HepG2 (cell line): ENCODE data around the gene AKTIP. TPM values are rescaled to one million over a fixed set of nuclear protein-coding genes. Genes with fewer than 3 reads are reported as not detected.

Experiments
- ASH2L ChIP-seq: fragments of 300-600, 200-600 bp; sonication (generic); IDR thresholded peaks from 2 replicates; pipeline ENCODE4 v1.7.0; 2017; ENCODE audit warnings: low read depth, mild to moderate bottlenecking, moderate library complexity, mixed read lengths, low read length; ENCODE audit not compliant: insufficient read length
- ATF5 ChIP-seq: sonication (generic); formaldehyde crosslinking; IDR thresholded peaks from 2 replicates; pipeline ENCODE4 v1.4.0; 2020; ENCODE audit warnings: mild to moderate bottlenecking, low read depth, missing genetic modification reagents
- BCL3 ChIP-seq: sonication (generic); formaldehyde crosslinking; IDR thresholded peaks from 2 replicates; pipeline ENCODE4 v1.5.1; 2020; ENCODE audit warnings: mild to moderate bottlenecking, missing genetic modification reagents, moderate library complexity
- BHLHE40 ChIP-seq: IDR thresholded peaks from 2 replicates; pipeline ENCODE4 v1.6.1; 2011; ENCODE audit warnings: low read length, improper control_type of control experiment
- CENPX ChIP-seq: sonication (generic); formaldehyde crosslinking; IDR thresholded peaks from 2 replicates; pipeline ENCODE4 v1.9.0; 2021; ENCODE audit warnings: mild to moderate bottlenecking, missing genetic modification reagents, moderate library complexity
- ESRRA ChIP-seq: sonication (generic); formaldehyde crosslinking; IDR thresholded peaks from 2 replicates; pipeline ENCODE4 v1.5.1; 2020; ENCODE audit warnings: mild to moderate bottlenecking, low read depth, missing genetic modification reagents
- HNF1B ChIP-seq: sonication (generic); formaldehyde crosslinking; IDR thresholded peaks from 2 replicates; pipeline ENCODE4 v1.5.1; 2020; ENCODE audit warnings: mild to moderate bottlenecking, moderate library complexity, missing genetic modification reagents
- JUND ChIP-seq: sonication (generic); formaldehyde crosslinking; IDR thresholded peaks from 2 replicates; pipeline ENCODE4 v1.8.0; 2022; ENCODE audit warnings: mild to moderate bottlenecking, missing genetic modification reagents
- KAT2B ChIP-seq: fragments of 150-350 bp; IDR thresholded peaks from 2 replicates; pipeline ENCODE4 v1.6.1; 2014; ENCODE audit warnings: low read depth, low read length, borderline replicate concordance
- PHF21A ChIP-seq: sonication (generic); formaldehyde crosslinking; IDR thresholded peaks from 2 replicates; pipeline ENCODE4 v1.5.0; 2020; ENCODE audit warnings: mild to moderate bottlenecking, missing genetic modification reagents
- PHF8 ChIP-seq: sonication (generic); formaldehyde crosslinking; IDR thresholded peaks from 2 replicates; pipeline ENCODE4 v1.5.0; 2020; ENCODE audit warnings: missing genetic modification reagents
- POGZ ChIP-seq: sonication (generic); formaldehyde crosslinking; IDR thresholded peaks from 2 replicates; pipeline ENCODE4 v1.4.0; 2020; ENCODE audit warnings: mild to moderate bottlenecking, missing genetic modification reagents
- RFXANK ChIP-seq: IDR thresholded peaks from 2 replicates; pipeline ENCODE4 v1.6.1; 2016
- U2AF1 ChIP-seq: fragments of 200-400 bp; formaldehyde crosslinking; optimal IDR thresholded peaks from 2 replicates; pipeline ENCODE3; 2017; ENCODE audit warnings: mild to moderate bottlenecking, low read depth, low read length
- ZNF136 ChIP-seq: sonication (generic); formaldehyde crosslinking; IDR thresholded peaks from 2 replicates; pipeline ENCODE4 v1.8.1; 2022; ENCODE audit warnings: low read depth, mild to moderate bottlenecking, moderate library complexity, missing genetic modification reagents
- ZNF256 ChIP-seq: sonication (generic); formaldehyde crosslinking; conservative IDR thresholded peaks from 2 replicates; pipeline ENCODE4 v1.4.0; 2020; ENCODE audit warnings: missing genetic modification reagents
- ZNF318 ChIP-seq: sonication (generic); formaldehyde crosslinking; IDR thresholded peaks from 2 replicates; pipeline ENCODE4 v1.4.0; 2020; ENCODE audit warnings: mild to moderate bottlenecking, missing genetic modification reagents
- ZNF33B ChIP-seq: sonication (generic); formaldehyde crosslinking; IDR thresholded peaks from 2 replicates; pipeline ENCODE4 v1.5.1; 2020; ENCODE audit warnings: mild to moderate bottlenecking, missing genetic modification reagents
- ZNF780A ChIP-seq: sonication (generic); formaldehyde crosslinking; IDR thresholded peaks from 2 replicates; pipeline ENCODE4 v1.8.0; 2022; ENCODE audit warnings: mild to moderate bottlenecking, missing genetic modification reagents, moderate library complexity
- polyA plus RNA-seq, 8 experiments: library from polyadenylated mRNA; depleted of rRNA in 3 of 8; stranded (reverse) in 7 of 8; unstranded in 1 of 8; fragments of >200 nt; fragmentation: Illumina TruSeq in 4 of 8; extraction: Trizol in 4 of 8; gene quantifications; 2 replicates each; pipeline versions ENCODE4 v1.2.1 to v1.2.3, GENCODE V29; 2011 to 2016; ENCODE audit warnings: low read depth in 4 of 8, missing spikeins in 1 of 8, mixed read lengths in 1 of 8; ENCODE audit not compliant: insufficient read depth in 1 of 8
- total RNA-seq, 5 experiments: library from RNA; depleted of rRNA; stranded (reverse); fragments of >200 nt; fragmentation: Illumina TruSeq; extraction: Trizol; gene quantifications; 2 replicates each; pipeline ENCODE4 v1.2.3, GENCODE V29; 2016; ENCODE audit warnings: low read depth in 1 of 5

The AKTIP gene
- total and polyA plus RNA-seq, 2 of the 13 experiments (the other 11 are each of a cell fraction or from before 2014, with no cell fraction given), result 28.8 to 49.0 TPM

GRCh38 chr16:53503270-53503923 lies 388 bp upstream of the AKTIP start (continued):
- TF ChIP-seq ATF5 (CRISPR knock-in tag) (no peak), ESRRA (peak; percentile 53; the same call in 1 of the 2 replicates), U2AF1 (peak; percentile 66), KAT2B (no peak), ASH2L (no peak), BCL3 (CRISPR knock-in tag) (peak; percentile 93), ZNF256 (CRISPR knock-in tag) (0 out of 2 replicates have a peak, but pooled peaks have one; percentile 45), HNF1B (CRISPR knock-in tag) (peak; percentile 90), ZNF33B (CRISPR knock-in tag) (peak; percentile 84), ZNF780A (CRISPR knock-in tag) (no peak), CENPX (CRISPR knock-in tag) (no peak), PHF21A (peak; percentile 86), JUND (CRISPR knock-in tag) (peak; percentile 57), ZNF318 (no peak), PHF8 (CRISPR knock-in tag) (peak; percentile 95), POGZ (CRISPR knock-in tag) (peak; percentile 74), ZNF136 (peak; percentile 95), RFXANK (CRISPR knock-in tag) (peak; percentile 69; the same call in 1 of the 2 replicates), BHLHE40 (no peak)
